IMR-90 (cell line): ENCODE measurements around the gene NR1D2. TPM values are rescaled to one million over a fixed set of nuclear protein-coding genes. Genes with fewer than 3 reads are reported as not detected.

Experiments used
- ATAC-seq: fragments of 200-7000 bp; cut with Tn5 transposase; 2 replicates; pipeline ENCODE4 v1.9.1; 2020; ENCODE audit warnings: low read depth, mild to moderate bottlenecking, moderate library complexity
- BruUV-seq: library from RNA; stranded (reverse); fragments of 400-500 nt; replicated peaks from 2 replicates; lab custom pipeline; 2021; lab: Mats Ljungman, UMichigan
- CTCF ChIA-PET: fragments of 300-600 bp; formaldehyde crosslinking; extraction: SDS; loops from one replicate; lab custom pipeline; 2021; ENCODE audit warnings: antibody characterized with exemption; lab: Yijun Ruan, JAX
- POLR2A ChIA-PET: fragments of 300-600 bp; sonication (Branson Sonifier 250); formaldehyde crosslinking; loops from one replicate; lab custom pipeline; 2022; ENCODE audit warnings: antibody characterized with exemption; ENCODE audit not compliant: unreplicated experiment; lab: Charles Lee
- DNase-seq: peaks from one replicate; pipeline ENCODE4 v3.0.0; 2013
- H2AFZ ChIP-seq: replicated peaks from 2 replicates; pipeline ENCODE3; 2013; ENCODE audit warnings: low read length, mild to moderate bottlenecking; ENCODE audit not compliant: poor library complexity
- H2AK5ac ChIP-seq: 2 replicates; pipeline ENCODE4 v1.6.1; 2013; ENCODE audit warnings: low read depth, low read length, inconsistent platforms
- H2AK9ac ChIP-seq: replicated peaks from 2 replicates; pipeline ENCODE3; 2013; ENCODE audit warnings: mild to moderate bottlenecking, low read depth, low read length, moderate library complexity; ENCODE audit not compliant: poor library complexity
- H2BK120ac ChIP-seq: 2 replicates; pipeline ENCODE4 v1.6.1; 2013; ENCODE audit warnings: low read depth, low read length, inconsistent platforms
- H2BK15ac ChIP-seq: 3 replicates; pipeline ENCODE4 v1.6.1; 2013; ENCODE audit warnings: low read depth, low read length, inconsistent platforms
- H2BK20ac ChIP-seq: 2 replicates; pipeline ENCODE4 v1.6.1; 2013; ENCODE audit warnings: low read depth, mild to moderate bottlenecking, inconsistent platforms, low read length, moderate library complexity
- H2BK5ac ChIP-seq: 2 replicates; pipeline ENCODE4 v1.6.1; 2013; ENCODE audit warnings: mild to moderate bottlenecking, low read depth, low read length, inconsistent platforms; ENCODE audit not compliant: poor library complexity, severe bottlenecking
- H3K14ac ChIP-seq: replicated peaks from 2 replicates; pipeline ENCODE4 v1.6.1; 2013; ENCODE audit warnings: low read depth, low read length, inconsistent platforms
- H3K18ac ChIP-seq: 2 replicates; pipeline ENCODE4 v1.6.1; 2013; ENCODE audit warnings: low read depth, low read length, control low read depth
- H3K23ac ChIP-seq: 2 replicates; pipeline ENCODE4 v1.6.1; 2013; ENCODE audit warnings: low read depth, low read length, inconsistent platforms
- H3K27ac ChIP-seq: 2 replicates; pipeline ENCODE4 v1.5.1; 2013; ENCODE audit warnings: mild to moderate bottlenecking, control low read depth, low read length; ENCODE audit not compliant: insufficient read depth
- H3K27me3 ChIP-seq: 2 replicates; pipeline ENCODE4 v1.6.1; 2013; ENCODE audit warnings: low read length; ENCODE audit not compliant: control insufficient read depth, insufficient read depth
- H3K36me3 ChIP-seq: 2 replicates; pipeline ENCODE4 v1.6.1; 2013; ENCODE audit warnings: low read length, mixed read lengths; ENCODE audit not compliant: control insufficient read depth, insufficient read depth
- H3K4ac ChIP-seq: 2 replicates; pipeline ENCODE4 v1.6.1; 2013; ENCODE audit warnings: low read depth, low read length, inconsistent platforms
- H3K4me1 ChIP-seq: 2 replicates; pipeline ENCODE4 v1.6.1; 2013; ENCODE audit warnings: low read length, mixed read lengths; ENCODE audit not compliant: control insufficient read depth, insufficient read depth
- H3K4me2 ChIP-seq: 2 replicates; pipeline ENCODE4 v1.6.1; 2013; ENCODE audit warnings: low read depth, mild to moderate bottlenecking, control low read depth, low read length, moderate library complexity
- H3K4me3 ChIP-seq: 2 replicates; pipeline ENCODE4 v1.5.1; 2013; ENCODE audit warnings: low read depth, mild to moderate bottlenecking, control low read depth, low read length, moderate library complexity; ENCODE audit not compliant: insufficient read depth
- H3K56ac ChIP-seq: 2 replicates; pipeline ENCODE4 v1.6.1; 2013; ENCODE audit warnings: low read length, inconsistent platforms; ENCODE audit not compliant: insufficient read depth; ENCODE audit errors: extremely low read depth
- H3K79me1 ChIP-seq, 2 experiments: 2 replicates each; pipeline ENCODE4 v1.6.1; 2013; ENCODE audit warnings: low read length in 2 of 2, inconsistent platforms in 1 of 2, low read depth in 1 of 2
- H3K9ac ChIP-seq: 2 replicates; pipeline ENCODE4 v1.6.1; 2013; ENCODE audit warnings: low read depth, low read length, control low read depth
- H3K9me1 ChIP-seq: 2 replicates; pipeline ENCODE4 v1.6.1; 2013; ENCODE audit warnings: low read length, inconsistent platforms; ENCODE audit not compliant: insufficient read depth
- H3K9me3 ChIP-seq: 2 replicates; pipeline ENCODE4 v1.6.1; 2013; ENCODE audit warnings: low read length; ENCODE audit not compliant: control insufficient read depth, insufficient read depth
- H4K20me1 ChIP-seq: 2 replicates; pipeline ENCODE4 v1.6.1; 2013; ENCODE audit warnings: low read length, inconsistent platforms; ENCODE audit not compliant: insufficient read depth
- H4K5ac ChIP-seq: 2 replicates; pipeline ENCODE4 v1.6.1; 2013; ENCODE audit warnings: mild to moderate bottlenecking, low read depth, low read length, control low read depth
- H4K8ac ChIP-seq, 2 experiments: 2 replicates each; pipeline ENCODE4 v1.6.1; 2013; ENCODE audit warnings: low read depth in 2 of 2, low read length in 2 of 2, control low read depth in 1 of 2, inconsistent platforms in 1 of 2
- H4K91ac ChIP-seq: 2 replicates; pipeline ENCODE4 v1.6.1; 2013; ENCODE audit warnings: low read depth, low read length, inconsistent platforms; ENCODE audit not compliant: insufficient read depth
- CEBPB ChIP-seq: IDR thresholded peaks from 2 replicates; pipeline ENCODE4 v1.6.1; 2012; ENCODE audit warnings: low read depth, low read length, improper control_type of control experiment
- CTCF ChIP-seq: conservative IDR thresholded peaks from 2 replicates; pipeline ENCODE4 v1.5.1; 2012; ENCODE audit warnings: mild to moderate bottlenecking, low read depth, low read length, improper control_type of control experiment
- FOS ChIP-seq: fragments of 150-350 bp; IDR thresholded peaks from 2 replicates; pipeline ENCODE4 v1.6.1; 2016; ENCODE audit warnings: low read depth, low read length
- MAZ ChIP-seq: IDR thresholded peaks from 2 replicates; pipeline ENCODE4 v1.6.1; 2012; ENCODE audit warnings: low read depth, mild to moderate bottlenecking, low read length, improper control_type of control experiment, moderate library complexity, borderline replicate concordance
- RFX5 ChIP-seq: IDR thresholded peaks from 2 replicates; pipeline ENCODE4 v1.8.0; 2012; ENCODE audit warnings: low read depth, mild to moderate bottlenecking, low read length, moderate library complexity
- WGBS, 2 experiments: methylation state at CpG; one replicate each; pipeline versions ENCODE4 v1.1.5 to v1.1.7; 2013; ENCODE audit warnings: missing lambda C conversion rate in 2 of 2; ENCODE audit not compliant: insufficient read length in 1 of 2; ENCODE audit errors: extremely low coverage in 2 of 2; 5-methylcytosine and 5-hydroxymethylcytosine counted together
- dilution Hi-C: fragments of 300-500 bp; cut with HindIII; formaldehyde crosslinking; loops from one replicate; pipeline ENCODE4 v1.14.3; 2018; ENCODE audit warnings: low sequenced_read_pairs; ENCODE audit not compliant: unreplicated experiment
- in situ Hi-C: fragments of 300-500 bp; cut with MboI; formaldehyde crosslinking; loops from 3 replicates; pipeline ENCODE4 v1.14.3; 2019; ENCODE audit warnings: low sequenced_read_pairs, inconsistent platforms, mixed read lengths
- intact Hi-C: fragments of 100-400 bp; cut with micrococcal nuclease; formaldehyde crosslinking; loops from 2 replicates; pipeline ENCODE4 v1.10.0; 2022
- polyA plus RNA-seq, 3 experiments: library from polyadenylated mRNA; depleted of rRNA; stranded (reverse); fragments of >200 nt; gene quantifications; 2 replicates each; pipeline ENCODE4 v1.2.3, GENCODE V29; 2012; ENCODE audit warnings: low replicate concordance in 1 of 3
- total RNA-seq: library from RNA; depleted of rRNA; stranded (reverse); fragments of >200 nt; gene quantifications from 2 replicates; pipeline ENCODE4 v1.2.3, GENCODE V29; 2012

NR1D2 gene
- total and polyA plus RNA-seq, 2 of the 4 experiments (the other 2 are of a cell fraction) = 8.1 to 41.0 TPM

- no peak overlapping the region for H3K27ac ChIP-seq
- no peak overlapping the region for H3K4me3 ChIP-seq
- no peak overlapping the region for H2BK120ac ChIP-seq
- no peak overlapping the region for H2BK5ac ChIP-seq
- H4K5ac ChIP-seq = no peak overlapping the region
- H3K79me1 ChIP-seq = peaks cover 22 to 55% of the 10 kb centered on the region in 2 experiments
- H3K4me2 ChIP-seq = no peak overlapping the region
- no peak for DNase-seq
- no peak overlapping the region for H3K14ac ChIP-seq
- no peak overlapping the region for H2BK15ac ChIP-seq
- H3K56ac ChIP-seq = no peak overlapping the region
- H2AK9ac ChIP-seq = no peak overlapping the region
- H2BK20ac ChIP-seq = no peak overlapping the region
- H4K8ac ChIP-seq = no peak overlapping the region
- H3K27me3 ChIP-seq = no peaks in the 10 kb centered on the region
- H3K4me1 ChIP-seq = peaks cover 14% of the 10 kb centered on the region
- TF ChIP-seq FOS = no peak
- no peak for TF ChIP-seq CEBPB
- no peak for TF ChIP-seq CTCF
- no peak for TF ChIP-seq RFX5
- no peak for TF ChIP-seq MAZ
- no peak overlapping the region for H4K91ac ChIP-seq
- H4K20me1 ChIP-seq = peaks cover 23% of the 10 kb centered on the region
- POLR2A ChIA-PET = no interaction called here
- H2AK5ac ChIP-seq = no peak overlapping the region
- H3K4ac ChIP-seq = no peak overlapping the region
- ATAC-seq = no peak
- H3K36me3 ChIP-seq = peaks cover 18% of the 10 kb centered on the region
- WGBS, 2 experiments = no CpG with 5 or more reads among the region's 5 CpGs
- H3K9me1 ChIP-seq = peaks cover 19% of the 10 kb centered on the region
- BruUV-seq = no TSS peak
- CTCF ChIA-PET = no interaction called here
- in situ Hi-C loops (no loop called here), intact Hi-C loops (no loop called here), dilution Hi-C loops (no loop called here)
- H2AFZ ChIP-seq = no peak overlapping the region
- no peak overlapping the region for H3K18ac ChIP-seq
- H3K9ac ChIP-seq = no peak overlapping the region
- no peak overlapping the region for H3K23ac ChIP-seq
- no peaks in the 10 kb centered on the region for H3K9me3 ChIP-seq
These were observed 16.8 kb downstream of the NR1D2 start for GRCh38 chr3:23961913-23962312.
